HG02798 (cell line): Measurements from ENCODE around the gene MSMO1.
"Not testable (repeated sequence)": the region's sequence is repeated elsewhere in the genome, so short reads cannot be mapped to it uniquely, and the experiment has no call there.

Experiments
- ATAC-seq: cut with Tn5 transposase; IDR thresholded peaks from one replicate; pipeline ENCODE4 v1.9.1; 2021; ENCODE audit warnings: mild to moderate bottlenecking; ENCODE audit not compliant: unreplicated experiment, poor library complexity

The MSMO1 gene

DNA sequence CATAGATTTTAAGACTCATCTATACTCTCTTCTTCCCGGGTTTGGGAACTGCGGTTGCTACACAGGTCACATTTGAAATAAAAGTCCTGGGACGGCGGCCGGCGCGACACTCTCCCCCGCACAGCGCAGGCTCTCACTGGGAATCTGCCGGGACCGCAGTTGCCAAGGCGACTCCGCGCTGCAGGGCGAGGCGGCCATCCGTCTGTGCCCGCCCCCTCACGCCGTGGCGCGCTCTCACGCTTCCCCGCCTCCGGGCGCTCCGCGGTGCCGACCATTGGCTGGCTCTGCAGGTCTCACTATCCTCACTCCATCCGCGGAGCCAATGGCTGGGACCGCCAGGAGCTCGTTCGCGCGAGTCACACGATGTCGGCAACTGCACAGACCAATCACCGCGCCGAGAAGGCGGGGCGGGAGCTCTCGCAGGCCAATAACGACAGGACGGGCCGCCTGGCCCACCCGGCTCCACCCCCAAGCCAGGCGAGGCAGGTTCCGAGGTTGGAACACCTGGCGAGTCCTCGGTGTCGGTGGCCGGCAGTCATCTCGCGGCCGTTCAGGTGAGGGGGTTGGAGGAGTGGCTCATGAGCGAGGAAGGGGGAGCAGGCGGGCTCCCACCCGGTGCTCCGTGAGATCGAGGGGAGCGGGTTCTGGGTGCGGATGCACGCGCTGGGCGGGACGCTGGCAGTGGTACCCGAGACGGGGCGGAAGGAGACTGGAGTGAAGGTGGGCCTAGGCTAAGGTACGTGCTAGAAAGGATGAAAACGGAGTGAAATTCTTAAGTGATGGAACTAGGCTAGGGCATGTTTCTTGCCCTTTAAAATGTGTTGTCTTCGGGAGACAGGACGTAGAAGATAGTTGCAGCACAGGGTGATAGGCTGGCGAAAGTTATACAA, at the start of gene MSMO1:
TSS of gene MSMO1 (plus strand) at position 459 of the 890 bp plus-strand sequence. CDS start 5,702 bp downstream, outside the sequence.
- ATAC-seq: peak; percentile 98

DNA sequence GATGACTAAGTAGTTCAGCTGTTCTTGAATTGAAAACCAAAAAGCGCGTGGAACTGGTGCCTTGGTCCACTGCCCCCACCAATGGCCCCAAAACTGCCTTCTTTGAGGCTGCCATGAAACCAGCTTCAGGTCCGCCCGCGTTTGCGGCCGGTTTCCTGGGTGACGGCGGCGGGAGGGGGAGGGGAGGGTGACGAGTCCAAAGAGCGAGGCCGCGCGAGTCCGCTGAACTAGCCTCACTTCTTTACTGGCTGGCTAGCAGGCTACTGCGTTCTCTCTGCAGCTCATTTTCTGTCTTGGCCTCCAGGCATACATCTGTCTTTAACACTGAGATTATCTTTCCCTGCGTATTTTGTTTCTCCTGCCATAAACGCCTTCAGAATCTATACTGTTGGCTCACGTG, 47.9 kb upstream of the MSMO1 start:
- ATAC-seq: not testable (repeated sequence)

DNA sequence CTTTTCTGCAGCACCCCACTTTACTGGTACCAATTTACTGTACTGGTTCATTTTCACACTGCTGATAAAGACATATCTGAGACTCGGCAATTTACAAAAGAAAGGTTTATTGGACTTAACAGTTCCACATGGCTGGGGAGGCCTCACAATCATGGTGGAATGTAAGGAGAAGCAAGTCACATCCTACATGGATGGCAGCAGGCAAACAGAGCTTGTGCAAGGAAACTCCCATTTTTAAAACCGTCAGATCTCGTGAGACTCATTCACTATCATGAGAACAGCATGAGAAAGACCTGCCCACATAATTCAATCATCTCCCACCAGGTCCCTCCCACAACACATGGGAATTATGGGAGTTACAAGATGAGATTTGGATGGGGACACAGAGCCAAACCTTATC, 42.8 kb upstream of the MSMO1 start:
- not testable (repeated sequence) for ATAC-seq

DNA sequence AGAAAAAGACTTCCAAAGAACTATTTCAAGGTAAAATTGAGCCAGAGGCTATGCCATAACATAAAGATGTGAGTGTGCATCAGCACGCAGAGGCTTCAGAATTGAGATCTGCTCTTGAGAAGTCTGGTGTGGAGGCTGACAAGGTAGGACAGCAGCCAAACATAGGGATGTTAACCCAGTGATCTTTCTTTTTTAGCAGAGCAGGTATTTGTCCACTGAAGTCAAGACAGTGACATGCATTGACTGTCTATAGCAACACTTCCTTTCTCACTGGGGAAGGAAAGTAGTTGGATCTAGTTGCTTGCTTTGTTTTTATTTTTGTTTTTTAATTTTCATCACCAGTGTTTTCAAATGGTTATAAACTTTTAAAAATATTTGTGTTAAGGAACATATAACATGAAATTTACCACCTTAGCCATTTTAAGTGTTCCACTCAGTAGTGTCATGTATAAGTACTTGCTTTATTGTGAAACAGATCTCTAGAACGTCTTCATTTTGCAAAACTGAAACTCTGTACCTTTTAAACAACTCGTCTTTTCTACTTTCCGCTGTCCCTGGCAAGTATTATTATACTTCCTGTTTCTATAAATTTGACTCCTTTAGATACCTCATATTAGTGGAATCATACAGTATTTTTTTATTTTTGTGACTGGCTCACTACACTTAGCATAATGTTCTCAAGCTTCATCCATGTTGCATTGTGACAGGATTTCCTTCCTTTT, 40.7 kb upstream of the MSMO1 start:
- peak; percentile 74 for ATAC-seq

DNA sequence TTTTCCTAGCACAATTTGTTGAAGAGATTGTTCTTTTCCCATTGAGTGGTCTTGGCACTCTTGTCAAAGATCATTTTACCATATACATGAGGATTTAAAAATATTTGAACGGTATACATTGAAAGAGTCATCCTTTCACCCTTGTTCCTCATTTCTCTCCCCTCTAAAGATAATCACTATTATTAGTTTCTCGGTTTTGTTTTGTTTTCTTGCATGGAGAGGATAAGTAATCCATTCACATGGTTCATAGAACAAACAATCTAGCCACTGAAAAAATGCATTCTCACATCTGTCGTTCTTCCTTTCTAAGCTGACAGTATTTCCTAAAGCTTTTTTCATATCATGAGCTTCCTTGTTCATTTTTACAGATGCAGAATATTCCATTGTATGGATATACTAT, 39.2 kb upstream of the MSMO1 start:
- ATAC-seq: peak; percentile 53

DNA sequence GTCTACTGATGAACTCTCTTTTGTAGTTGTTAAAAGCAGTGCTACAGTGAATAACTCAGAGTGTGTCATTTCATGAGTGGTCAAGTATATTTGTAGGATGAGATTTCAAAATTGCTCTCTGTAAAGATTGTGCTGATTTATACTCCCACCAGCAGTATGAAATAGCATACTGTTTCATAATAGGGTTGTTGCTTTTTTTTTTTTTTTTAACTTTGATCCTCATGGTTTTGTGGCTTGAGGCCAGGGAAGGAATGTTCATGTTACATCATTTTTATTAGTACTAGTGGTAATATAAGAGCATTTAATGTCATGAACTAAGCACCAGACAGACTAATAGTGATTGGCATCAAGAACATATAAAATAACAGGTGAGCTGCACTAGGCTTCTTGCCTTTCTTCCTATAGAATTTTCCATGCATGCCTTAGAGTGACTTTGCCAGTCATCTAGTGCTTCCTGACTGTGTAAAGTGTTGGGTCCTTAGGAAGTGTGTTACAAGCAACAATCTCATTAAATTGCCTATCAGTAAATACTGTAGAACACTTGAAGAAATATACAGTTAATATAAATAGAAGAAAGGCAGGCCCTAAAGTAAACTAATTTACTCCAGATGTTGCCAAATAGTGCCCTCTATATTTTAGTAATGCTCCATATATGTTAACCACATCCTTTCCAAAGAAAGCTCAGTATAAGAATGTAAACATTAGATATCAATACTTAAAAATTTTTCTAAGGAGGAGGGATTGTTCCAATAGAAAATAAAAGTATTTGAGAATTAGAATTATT, 38.6 kb upstream of the MSMO1 start:
- no peak for ATAC-seq

- no peak for ATAC-seq
These were observed 38.1 kb upstream of the MSMO1 start for GRCh38 chr4:165289423-165289785.

GRCh38 chr4:165293061-165293460, 34.4 kb upstream of the MSMO1 start:
- no peak for ATAC-seq

DNA sequence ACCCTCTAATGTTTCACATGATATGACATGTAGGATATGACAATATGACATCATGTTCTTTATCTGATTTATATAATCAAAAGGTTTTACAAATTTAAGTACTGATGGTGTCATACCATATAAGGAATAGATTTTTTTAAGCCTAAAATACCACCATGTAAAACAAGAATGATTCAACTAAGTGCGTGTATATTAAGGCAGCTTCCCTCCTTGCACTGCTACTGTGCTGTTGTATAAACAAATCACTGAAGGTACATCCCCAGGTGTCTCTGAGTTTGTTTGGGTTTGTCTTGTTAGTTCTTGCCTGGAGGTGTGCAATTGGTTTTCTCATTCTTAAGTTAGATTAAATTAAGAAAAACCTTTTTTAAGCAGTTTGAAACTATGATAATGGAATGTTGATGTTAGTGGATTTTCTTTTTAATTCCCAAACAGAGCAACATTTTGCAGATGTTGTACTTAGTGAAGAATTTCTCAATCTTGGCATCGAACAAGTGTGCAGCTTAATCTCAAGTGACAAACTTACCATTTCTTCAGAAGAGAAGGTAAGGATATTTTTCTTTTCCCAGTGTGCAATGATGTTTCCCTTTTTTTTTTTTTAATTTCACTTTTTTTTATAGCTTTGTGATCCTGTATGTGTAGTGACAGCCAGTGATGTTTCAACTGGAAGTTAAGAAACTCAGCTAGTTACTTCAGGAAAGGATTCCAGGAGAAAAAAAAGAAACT, 33.4 kb upstream of the MSMO1 start:
- ATAC-seq: no peak

DNA sequence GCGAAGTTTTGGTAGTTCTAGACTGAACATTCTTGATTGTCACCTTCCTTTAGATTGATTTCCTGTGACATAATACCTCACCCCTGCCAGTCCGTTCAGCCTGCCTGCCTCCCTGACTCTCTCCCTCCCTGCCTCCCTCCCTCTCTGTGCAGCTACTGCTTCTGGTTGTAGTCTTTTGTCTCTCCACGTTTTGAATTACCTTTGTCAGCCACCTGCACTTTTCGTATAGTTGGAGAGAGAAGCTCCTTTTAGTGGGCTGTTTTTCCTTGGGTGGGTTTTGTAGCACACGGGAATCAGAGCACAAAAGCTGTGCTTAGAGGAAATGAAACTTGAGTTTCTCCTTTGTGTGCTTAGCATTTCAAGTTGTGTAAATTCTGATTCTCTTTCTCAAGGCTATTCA, 32.6 kb upstream of the MSMO1 start:
- peak; percentile 87 for ATAC-seq

- ATAC-seq: no peak
These were observed 29.8 kb upstream of the MSMO1 start for GRCh38 chr4:165297626-165298025.

DNA sequence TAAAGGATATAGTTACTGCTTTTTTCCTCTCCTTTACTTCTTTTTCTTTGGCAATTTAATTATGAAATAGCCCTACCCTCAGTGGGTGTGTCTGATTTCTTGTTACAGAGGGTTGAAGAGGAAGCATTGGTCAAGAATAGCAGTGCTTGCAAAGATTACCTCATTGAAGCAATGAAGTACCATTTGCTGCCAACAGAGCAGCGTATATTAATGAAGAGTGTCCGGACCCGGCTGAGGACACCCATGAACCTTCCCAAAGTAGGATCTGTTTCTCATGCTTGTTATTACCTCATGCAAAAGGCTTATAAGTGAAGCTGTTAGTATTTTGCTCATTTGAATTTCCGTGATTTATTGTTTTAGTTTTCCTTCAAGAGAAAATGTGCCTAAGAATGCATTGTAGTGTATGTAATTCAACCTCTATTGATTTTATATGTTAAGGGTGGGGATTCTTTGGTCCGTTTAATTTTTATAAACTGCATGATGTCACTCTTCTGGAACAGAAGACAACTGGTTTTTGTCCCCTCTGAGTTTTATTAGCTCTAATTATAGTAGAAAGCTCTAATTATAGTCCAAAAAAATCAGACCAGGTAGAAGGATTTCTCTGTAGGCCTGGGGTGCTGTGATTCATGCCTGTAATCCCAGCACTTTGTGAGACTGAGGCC, 27.9 kb upstream of the MSMO1 start:
- no peak for ATAC-seq

- peak; percentile 75 for ATAC-seq
These were observed 25.6 kb upstream of the MSMO1 start for GRCh38 chr4:165301833-165302232.

DNA sequence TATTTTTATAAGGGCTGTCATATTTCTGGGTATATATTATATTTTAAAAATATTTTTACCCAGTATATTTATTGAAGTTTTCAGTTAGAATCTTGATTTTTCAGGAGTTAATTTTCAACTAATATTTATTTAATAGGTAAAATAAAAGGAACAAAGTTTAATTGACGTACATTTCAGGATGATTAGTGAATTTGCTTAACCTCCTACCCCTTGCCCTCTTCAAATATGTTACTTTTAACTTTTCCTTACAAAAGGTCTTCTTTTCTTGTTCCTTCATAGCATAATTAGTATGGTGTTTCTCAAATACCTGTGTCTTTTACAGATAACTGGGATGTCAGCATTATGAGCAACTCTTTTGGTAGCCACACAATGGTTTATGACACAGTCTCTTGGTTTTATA, 24.8 kb upstream of the MSMO1 start:
- ATAC-seq: no peak

DNA sequence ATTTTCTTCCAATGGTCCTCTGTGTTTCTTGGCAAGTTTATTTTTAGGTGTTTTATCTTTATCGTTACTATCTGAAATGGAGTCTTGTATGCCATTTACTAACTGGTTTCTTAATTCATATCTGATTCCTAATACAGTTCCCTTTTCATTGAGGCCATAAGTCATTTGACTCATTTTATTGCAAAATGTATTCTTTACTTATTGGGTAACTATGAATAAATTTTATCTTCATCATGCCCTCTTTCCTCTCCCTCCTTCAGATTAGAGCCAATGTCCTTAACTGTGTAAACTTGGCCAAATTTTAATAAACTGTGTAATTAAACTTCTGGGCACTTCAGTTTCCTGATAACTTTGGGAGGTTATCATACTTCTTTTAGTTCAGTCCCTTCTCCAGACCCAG, 19.3 kb upstream of the MSMO1 start:
- no peak for ATAC-seq

- no peak for ATAC-seq
These were observed 18.9 kb upstream of the MSMO1 start for GRCh38 chr4:165308606-165309005.

- no peak for ATAC-seq
These were observed 18.0 kb upstream of the MSMO1 start for GRCh38 chr4:165309456-165309855.

GRCh38 chr4:165312506-165312905, 15.0 kb upstream of the MSMO1 start:
- ATAC-seq: no peak

DNA sequence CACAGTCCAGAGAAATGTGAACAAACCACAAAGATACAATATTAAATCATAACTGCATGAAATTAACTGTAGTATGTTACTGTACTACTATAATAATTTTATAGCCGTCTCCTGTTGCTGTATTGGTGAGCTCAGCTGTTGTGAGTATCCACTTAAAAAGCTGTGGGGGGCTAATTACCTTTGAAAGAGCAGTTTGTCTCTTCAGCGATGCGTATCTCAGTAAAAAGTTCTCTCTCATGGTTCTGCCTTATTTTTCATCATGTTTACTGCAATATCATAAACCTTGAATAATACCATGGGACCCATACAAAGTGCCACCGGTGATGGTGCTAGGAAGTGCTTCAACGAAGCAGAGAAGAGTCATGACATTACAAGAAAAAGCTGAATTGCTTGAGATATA, 8.4 kb upstream of the MSMO1 start:
- no peak for ATAC-seq

GRCh38 chr4:165319509-165319908, 8.0 kb upstream of the MSMO1 start:
- ATAC-seq: no peak
